Measurements from ENCODE around the gene USP13. TPM values are rescaled to one million over a fixed set of nuclear protein-coding genes. Genes with fewer than 3 reads are reported as not detected.
"Not testable (repeated sequence)": the region's sequence is repeated elsewhere in the genome, so short reads cannot be mapped to it uniquely, and the experiment has no call there.

The USP13 gene
- total RNA-seq, 2 experiments from 2014 or later = 11.9 to 12.5 TPM

GRCh38 chr3:179624451-179624850, 28.4 kb upstream of the USP13 start:
- CTCF ChIA-PET = interaction anchor here (1.5 kb wide), 1 partner anchor 25 kb away, joined by 3 read pairs; no protein-coding TSS in a partner anchor
- H3K4me1 Mint-ChIP-seq (ENCODE audit: low read depth) = no peaks in the 10 kb centered on the region
- no peak overlapping the region for H3K27ac Mint-ChIP-seq
- no peaks in the 10 kb centered on the region for H3K9me3 Mint-ChIP-seq
- H3K4me3 Mint-ChIP-seq = no peak overlapping the region
- peaks cover 37% of the 10 kb centered on the region for H3K36me3 Mint-ChIP-seq
- POLR2A ChIA-PET = no interaction called here
- H3K27me3 Mint-ChIP-seq = no peaks in the 10 kb centered on the region
- intact Hi-C loops (cut with micrococcal nuclease) = no loop called here
- no peak for DNase-seq

- H3K36me3 Mint-ChIP-seq = no peaks in the 10 kb centered on the region
- H3K4me3 Mint-ChIP-seq = no peak overlapping the region
- CTCF ChIA-PET = no interaction called here
Measured at GRCh38 chr3:179630753-179631451, 21.9 kb upstream of the USP13 start.

GRCh38 chr3:179640469-179640868, 12.4 kb upstream of the USP13 start:
- Mint-ChIP-seq H3K9me3 (no peaks in the 10 kb centered on the region), H3K27ac (no peak overlapping the region), H3K4me3 (no peak overlapping the region), H3K36me3 (no peaks in the 10 kb centered on the region), H3K27me3 (no peaks in the 10 kb centered on the region), H3K4me1 (ENCODE audit: low read depth) (peaks cover 8% of the 10 kb centered on the region)
- ChIA-PET POLR2A (no interaction called here), CTCF (interaction anchor here (2.3 kb wide), 1 partner anchor 10 kb away, joined by 6 read pairs; no protein-coding TSS in a partner anchor)
- no peak for DNase-seq
- intact Hi-C loops (cut with micrococcal nuclease) = no loop called here

More at GRCh38 chr3:179630753-179631451, 21.9 kb upstream of the USP13 start:
- H3K4me1 Mint-ChIP-seq (ENCODE audit: low read depth) = no peaks in the 10 kb centered on the region
- POLR2A ChIA-PET = no interaction called here
- no peaks in the 10 kb centered on the region for H3K9me3 Mint-ChIP-seq
- no peak for DNase-seq
- H3K27ac Mint-ChIP-seq = no peak overlapping the region
- no peaks in the 10 kb centered on the region for H3K27me3 Mint-ChIP-seq
- intact Hi-C loops (cut with micrococcal nuclease) = no loop called here

DNA sequence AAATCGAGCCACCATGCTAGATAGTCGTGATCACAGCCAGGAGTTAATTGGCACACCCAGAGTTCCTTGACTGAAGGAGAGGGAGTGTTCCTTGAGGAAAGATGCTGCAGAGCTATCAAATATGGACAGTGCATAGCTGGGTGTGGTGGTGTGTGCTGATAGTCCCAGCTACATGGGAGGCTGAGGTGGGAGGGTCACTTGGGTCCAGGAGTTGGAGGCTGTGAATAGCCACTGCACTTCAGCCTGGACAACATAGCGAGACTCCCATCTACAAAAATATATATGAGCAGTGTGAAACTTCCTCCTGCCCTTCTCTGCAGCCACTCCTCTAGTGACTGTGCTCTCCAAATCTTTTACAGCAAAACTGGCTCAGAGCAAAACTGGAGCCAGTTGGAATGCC, 10.0 kb upstream of the USP13 start:
- H3K27ac Mint-ChIP-seq = no peak overlapping the region
- no peaks in the 10 kb centered on the region for H3K27me3 Mint-ChIP-seq
- POLR2A ChIA-PET = no interaction called here
- CTCF ChIA-PET = no interaction called here
- DNase-seq = no peak
- H3K4me3 Mint-ChIP-seq = no peak overlapping the region
- no peaks in the 10 kb centered on the region for H3K36me3 Mint-ChIP-seq
- intact Hi-C loops (cut with micrococcal nuclease) = no loop called here
- H3K4me1 Mint-ChIP-seq (ENCODE audit: low read depth) = peaks cover 8% of the 10 kb centered on the region
- H3K9me3 Mint-ChIP-seq = no peaks in the 10 kb centered on the region

GRCh38 chr3:179643837-179644236, 9.0 kb upstream of the USP13 start:
- H3K27ac Mint-ChIP-seq; H3K4me1 Mint-ChIP-seq (ENCODE audit: low read depth); DNase-seq; CTCF ChIA-PET; H3K27me3 Mint-ChIP-seq; H3K36me3 Mint-ChIP-seq; H3K9me3 Mint-ChIP-seq; H3K4me3 Mint-ChIP-seq: not testable (repeated sequence)
- POLR2A ChIA-PET = interaction anchor here (1.0 to 1.7 kb wide), 2 partner anchors 11 to 39 kb away, joined by 3 to 7 read pairs; partner anchors contain the start of genes MRPL47 and NDUFB5
- intact Hi-C loops (cut with micrococcal nuclease) = loop anchor here (1.0 kb wide), 1 partner anchor 35 kb away; no protein-coding TSS in a partner anchor

DNA sequence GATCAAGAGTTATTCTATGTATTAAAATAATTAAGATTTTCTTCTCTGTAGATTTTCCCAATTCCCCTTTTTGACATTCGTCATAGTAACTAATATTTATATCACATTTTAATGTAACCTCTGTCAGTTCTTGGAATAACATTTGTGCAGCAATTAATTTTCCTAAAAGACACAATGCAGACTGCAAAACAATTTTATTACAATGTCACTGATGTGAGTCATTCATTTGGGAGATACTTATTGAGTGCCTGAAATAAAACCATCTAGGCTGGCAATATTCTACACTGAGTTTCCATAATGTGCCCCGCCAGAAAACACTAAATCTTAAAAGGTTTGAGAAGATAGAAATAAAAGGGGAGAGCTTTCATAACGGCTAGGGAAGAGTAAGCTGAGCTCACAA, 6.7 kb upstream of the USP13 start:
- no peaks in the 10 kb centered on the region for H3K27me3 Mint-ChIP-seq
- H3K4me1 Mint-ChIP-seq (ENCODE audit: low read depth) = peaks cover 8% of the 10 kb centered on the region
- H3K36me3 Mint-ChIP-seq = no peaks in the 10 kb centered on the region
- DNase-seq = no peak
- no peak overlapping the region for H3K27ac Mint-ChIP-seq
- no peak overlapping the region for H3K4me3 Mint-ChIP-seq
- ChIA-PET POLR2A (no interaction called here), CTCF (no interaction called here)
- no peaks in the 10 kb centered on the region for H3K9me3 Mint-ChIP-seq
- intact Hi-C loops (cut with micrococcal nuclease) = no loop called here

DNA sequence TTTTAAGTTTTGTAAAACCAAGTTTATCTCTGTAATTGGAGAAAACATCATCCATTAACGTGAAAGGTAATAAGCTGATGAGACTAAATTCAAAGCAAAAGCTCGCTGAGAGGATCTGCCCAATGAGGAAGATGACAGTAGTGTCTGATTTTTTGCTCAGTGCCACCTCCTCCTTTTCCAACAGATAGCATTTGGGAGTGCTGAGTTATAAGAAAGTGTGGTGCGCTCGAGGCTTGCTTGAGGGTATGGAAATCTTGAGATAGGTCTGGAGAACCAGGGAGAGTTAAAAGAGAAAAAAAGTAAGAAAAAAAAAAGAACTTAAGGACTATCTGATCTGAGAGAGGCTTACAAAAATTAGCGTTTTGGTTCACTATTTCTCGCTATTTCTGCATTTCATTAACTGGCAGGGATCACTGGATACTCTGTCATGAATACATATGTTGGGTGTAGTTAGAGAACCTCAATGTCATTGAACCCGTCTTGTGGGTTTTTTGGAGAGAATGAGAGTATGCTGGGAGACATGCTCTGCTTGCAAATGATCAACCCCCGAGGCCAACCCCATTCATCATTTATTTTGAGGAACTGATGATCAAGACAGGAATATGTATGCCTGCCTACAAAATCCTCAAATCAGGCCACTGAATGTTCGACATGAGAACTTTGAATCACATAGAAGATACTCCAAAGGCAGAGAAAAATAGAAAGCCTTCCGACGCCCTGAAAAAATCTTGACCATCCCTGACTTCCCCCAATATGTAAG, 973 bp upstream of the USP13 start:
- Mint-ChIP-seq H3K27ac (no peak overlapping the region), H3K9me3 (no peaks in the 10 kb centered on the region), H3K4me1 (ENCODE audit: low read depth) (peaks cover 25% of the 10 kb centered on the region), H3K27me3 (peaks cover 1% of the 10 kb centered on the region), H3K4me3 (peak overlapping the region; percentile 71), H3K36me3 (peaks cover 3% of the 10 kb centered on the region)
- CTCF ChIA-PET = interaction anchor here (0.7 to 1.4 kb wide), 2 partner anchors 9 to 47 kb away, joined by 3 read pairs; partner anchors contain the start of genes MRPL47 and NDUFB5
- POLR2A ChIA-PET = interaction anchor here (0.9 to 1.3 kb wide), 3 partner anchors 10 to 47 kb away, joined by 3 to 5 read pairs (median 4); partner anchors contain the start of gene NDUFB5
- intact Hi-C loops (cut with micrococcal nuclease) = loop anchor here (1.0 to 10.0 kb wide), 7 partner anchors 43 to 1337 kb away; partner anchors contain the start of genes ACTL6A, DNAJC19, FXR1 and TTC14
- DNase-seq = no peak

- H3K4me3 Mint-ChIP-seq = peak overlapping the region; percentile 90
- ChIA-PET CTCF (interaction anchor here (1.4 kb wide), 1 partner anchor 49 kb away, joined by 3 read pairs; the partner anchor contains the start of genes MRPL47 and NDUFB5), POLR2A (interaction anchor here (0.6 to 1.3 kb wide), 3 partner anchors 8 to 844 kb away, joined by 3 to 5 read pairs (median 4); partner anchors contain the start of genes MRPL47 and NDUFB5)
- peaks cover 1% of the 10 kb centered on the region for H3K27me3 Mint-ChIP-seq
- no peaks in the 10 kb centered on the region for H3K9me3 Mint-ChIP-seq
- intact Hi-C loops (cut with micrococcal nuclease) = loop anchor here (2.0 to 10.0 kb wide), 4 partner anchors 272 to 1336 kb away; partner anchors contain the start of genes DNAJC19 and TTC14
- H3K27ac Mint-ChIP-seq = peak overlapping the region; percentile 71
- H3K36me3 Mint-ChIP-seq = peaks cover 3% of the 10 kb centered on the region
- peaks cover 27% of the 10 kb centered on the region for H3K4me1 Mint-ChIP-seq (ENCODE audit: low read depth)
- peak; percentile 73 for DNase-seq
Measured at GRCh38 chr3:179653096-179653797, 407 bp downstream of the USP13 start.

- H3K4me1 Mint-ChIP-seq (ENCODE audit: low read depth) = peaks cover 27% of the 10 kb centered on the region
- ChIA-PET POLR2A (no interaction called here), CTCF (no interaction called here)
- no peaks in the 10 kb centered on the region for H3K9me3 Mint-ChIP-seq
- H3K4me3 Mint-ChIP-seq = no peak overlapping the region
- peaks cover 1% of the 10 kb centered on the region for H3K27me3 Mint-ChIP-seq
- intact Hi-C loops (cut with micrococcal nuclease) = loop anchor here (10.0 kb wide), 1 partner anchor 270 kb away; no protein-coding TSS in a partner anchor
- no peak overlapping the region for H3K27ac Mint-ChIP-seq
- H3K36me3 Mint-ChIP-seq = peaks cover 3% of the 10 kb centered on the region
- DNase-seq = no peak
Measured at GRCh38 chr3:179655236-179655635, 2.4 kb downstream of the USP13 start.

DNA sequence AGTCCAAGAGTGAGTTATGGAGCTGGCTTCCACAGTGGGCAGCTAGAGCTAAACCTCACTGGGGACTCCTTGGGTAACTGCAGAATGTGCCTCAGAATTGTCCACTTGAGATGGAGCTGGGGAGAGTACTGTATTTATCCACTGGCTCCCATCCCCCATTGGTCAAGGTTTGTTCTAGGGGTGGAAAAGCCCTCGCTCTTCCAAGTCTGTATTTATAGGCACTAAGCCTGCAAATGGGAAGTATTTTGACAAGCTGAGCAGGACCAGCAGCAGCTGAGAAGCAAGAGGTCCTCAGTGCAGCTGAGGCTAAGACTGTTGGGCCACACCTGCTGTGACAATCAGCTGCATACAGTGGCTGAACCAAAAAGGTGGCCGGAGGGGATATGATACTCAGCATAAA, 5.8 kb downstream of the USP13 start:
- ChIA-PET POLR2A (no interaction called here), CTCF (interaction anchor here (0.8 to 1.1 kb wide), 4 partner anchors 9 to 22 kb away, joined by 3 to 5 read pairs (median 3); no protein-coding TSS in a partner anchor)
- Mint-ChIP-seq H3K4me1 (ENCODE audit: low read depth) (peaks cover 20% of the 10 kb centered on the region), H3K36me3 (peaks cover 3% of the 10 kb centered on the region), H3K27me3 (no peaks in the 10 kb centered on the region), H3K27ac (no peak overlapping the region), H3K4me3 (no peak overlapping the region), H3K9me3 (no peaks in the 10 kb centered on the region)
- intact Hi-C loops (cut with micrococcal nuclease) = loop anchor here (10.0 kb wide), 1 partner anchor 266 kb away; no protein-coding TSS in a partner anchor
- DNase-seq = no peak

DNA sequence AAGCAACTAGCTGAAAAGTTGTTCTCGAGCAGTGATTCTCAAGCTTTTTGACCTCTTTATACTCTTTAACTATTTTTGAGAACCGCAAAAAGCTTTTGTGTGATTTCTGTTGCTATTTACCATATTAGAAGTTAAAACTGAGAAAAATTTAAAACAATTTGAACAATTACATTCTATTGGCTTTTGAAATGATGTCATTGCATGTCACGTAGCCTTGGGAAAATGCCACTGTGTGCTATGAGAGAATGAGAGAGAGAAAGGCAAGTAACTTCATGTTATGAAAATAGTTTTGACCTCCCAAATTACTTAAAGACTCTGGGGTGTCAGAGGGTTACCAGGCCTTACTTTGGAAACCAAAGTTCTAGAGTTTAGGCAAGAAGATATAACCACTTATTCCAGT, 8.0 kb downstream of the USP13 start:
- peaks cover 7% of the 10 kb centered on the region for H3K4me1 Mint-ChIP-seq (ENCODE audit: low read depth)
- DNase-seq = no peak
- no peak overlapping the region for H3K4me3 Mint-ChIP-seq
- ChIA-PET POLR2A (interaction anchor here (1.6 kb wide), 1 partner anchor 8 kb away, joined by 5 read pairs; the partner anchor contains the start of gene USP13), CTCF (interaction anchor here (1.0 to 2.3 kb wide), 2 partner anchors 9 to 11 kb away, joined by 3 to 9 read pairs; no protein-coding TSS in a partner anchor)
- no peaks in the 10 kb centered on the region for H3K36me3 Mint-ChIP-seq
- no peaks in the 10 kb centered on the region for H3K27me3 Mint-ChIP-seq
- intact Hi-C loops (cut with micrococcal nuclease) = no loop called here
- H3K27ac Mint-ChIP-seq = no peak overlapping the region
- H3K9me3 Mint-ChIP-seq = no peaks in the 10 kb centered on the region

Data from activated CD4-positive, alpha-beta memory T cell treated with anti-CD3 and anti-CD28 coated beads for 36 hours (primary cell).